Endothelial cell (in vitro differentiated cells): ENCODE measurements around the gene C6orf120. TPM values are rescaled to one million over a fixed set of nuclear protein-coding genes. Genes with fewer than 3 reads are reported as not detected.

ENCODE experiments used
- DNase-seq: peaks from one replicate; pipeline ENCODE4 v3.0.0; 2021; ENCODE audit warnings: low spot score
- H3K27ac Mint-ChIP-seq: one replicate; pipeline ENCODE4 v1.8.0; 2021; ENCODE audit warnings: mixed read lengths, inconsistent platforms; ENCODE audit not compliant: unreplicated experiment
- H3K27me3 Mint-ChIP-seq: one replicate; pipeline ENCODE4 v1.8.0; 2021; ENCODE audit warnings: mild to moderate bottlenecking, moderate library complexity, mixed read lengths, inconsistent platforms; ENCODE audit not compliant: unreplicated experiment
- H3K36me3 Mint-ChIP-seq: one replicate; pipeline ENCODE4 v1.8.0; 2021; ENCODE audit warnings: mild to moderate bottlenecking, low read depth, mixed read lengths, inconsistent platforms; ENCODE audit not compliant: unreplicated experiment
- H3K4me1 Mint-ChIP-seq: one replicate; pipeline ENCODE4 v1.8.0; 2021; ENCODE audit warnings: mild to moderate bottlenecking, mixed read lengths, inconsistent platforms; ENCODE audit not compliant: unreplicated experiment
- H3K4me3 Mint-ChIP-seq: one replicate; pipeline ENCODE4 v1.8.0; 2021; ENCODE audit warnings: mild to moderate bottlenecking, mixed read lengths, inconsistent platforms; ENCODE audit not compliant: unreplicated experiment
- H3K9me3 Mint-ChIP-seq: one replicate; pipeline ENCODE4 v1.8.0; 2021; ENCODE audit warnings: mixed read lengths, inconsistent platforms; ENCODE audit not compliant: unreplicated experiment
- CTCF ChIP-seq: fragments of 200-600 bp; sonication (generic); IDR thresholded peaks from one replicate; pipeline ENCODE4 v1.5.0; 2021; ENCODE audit warnings: antibody characterized with exemption; ENCODE audit not compliant: unreplicated experiment
- total RNA-seq: library from RNA; stranded (reverse); fragmentation: NEBNext Ultra II Directional; extraction: Animal tissue kit (Norgen Biotek cat#: 25700); gene quantifications from one replicate; pipeline ENCODE4 v1.2.1, GENCODE V29; 2021; ENCODE audit not compliant: unreplicated experiment

Gene C6orf120
- total RNA-seq, 1 donor from 2014 or later: 34.2 TPM

DNA sequence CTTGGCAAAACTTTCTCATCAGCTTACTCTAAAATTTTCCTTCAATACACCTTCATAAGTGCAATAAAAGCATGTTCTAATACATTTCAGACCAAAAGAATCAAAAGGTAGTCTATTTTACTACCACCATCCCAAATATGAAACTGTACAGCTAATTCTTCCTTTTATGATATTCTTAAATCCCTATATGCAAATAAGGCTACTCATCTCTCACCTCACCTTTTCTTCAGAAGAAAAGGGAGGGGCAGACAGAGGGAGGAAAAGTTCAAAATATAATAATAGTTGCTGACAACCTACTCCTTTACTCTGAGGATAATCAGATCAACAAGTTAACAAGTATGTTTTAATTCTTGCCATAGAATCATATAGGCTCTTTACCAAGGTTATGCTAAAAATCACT is 7.4 kb downstream of the C6orf120 start:
- Mint-ChIP-seq H3K9me3 (no peaks in the 10 kb centered on the region), H3K4me3 (no peak overlapping the region), H3K27ac (no peak overlapping the region), H3K36me3 (no peaks in the 10 kb centered on the region), H3K4me1 (peaks cover under 1% of the 10 kb centered on the region), H3K27me3 (no peaks in the 10 kb centered on the region)
- no peak for TF ChIP-seq CTCF
- no peak for DNase-seq

DNA sequence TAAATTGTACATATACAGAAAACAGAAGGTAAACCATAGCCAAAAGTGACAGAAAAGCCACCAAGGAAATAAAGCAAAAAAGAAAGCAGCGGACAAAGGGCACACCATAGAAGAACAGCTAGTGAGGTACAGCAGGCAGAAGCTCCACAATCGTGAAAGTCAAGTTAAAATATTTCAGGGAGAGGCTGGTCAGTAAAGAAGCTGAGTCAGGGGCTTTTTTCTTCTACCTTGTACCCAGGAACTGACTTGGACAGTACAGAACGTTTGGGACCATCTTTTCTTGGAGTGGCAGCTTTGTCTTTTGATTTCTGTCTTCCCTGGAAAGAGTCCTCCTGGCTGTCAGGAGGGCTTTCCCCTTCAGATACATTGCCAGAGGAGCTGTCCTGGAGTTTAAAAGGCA is 8.1 kb downstream of the C6orf120 start:
- no peaks in the 10 kb centered on the region for H3K4me1 Mint-ChIP-seq
- H3K27ac Mint-ChIP-seq: no peak overlapping the region
- no peaks in the 10 kb centered on the region for H3K27me3 Mint-ChIP-seq
- H3K4me3 Mint-ChIP-seq: no peak overlapping the region
- no peaks in the 10 kb centered on the region for H3K9me3 Mint-ChIP-seq
- no peaks in the 10 kb centered on the region for H3K36me3 Mint-ChIP-seq
- no peak for TF ChIP-seq CTCF
- no peak for DNase-seq

DNA sequence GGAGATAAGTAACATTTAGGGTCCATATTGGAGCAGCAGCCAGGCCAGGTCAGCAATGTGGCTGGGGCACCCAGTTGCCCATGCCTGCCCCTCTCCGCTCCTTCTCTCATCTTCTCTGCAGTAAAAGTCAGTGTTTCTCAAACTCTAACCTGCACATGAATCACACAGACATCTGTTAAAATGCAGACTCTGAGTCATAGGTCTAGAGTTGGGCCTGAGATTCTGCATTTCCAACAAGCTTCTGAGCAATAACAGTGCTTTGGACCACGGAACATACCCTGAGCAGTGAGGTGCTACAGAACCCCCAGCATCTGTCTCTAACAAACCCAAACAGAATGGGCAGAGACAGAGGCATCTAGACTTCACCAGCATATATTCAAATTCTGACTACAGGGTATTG is 12.3 kb downstream of the C6orf120 start:
- no peak for DNase-seq
- Mint-ChIP-seq H3K4me1 (no peaks in the 10 kb centered on the region), H3K9me3 (no peaks in the 10 kb centered on the region), H3K4me3 (no peak overlapping the region), H3K27me3 (no peaks in the 10 kb centered on the region), H3K27ac (no peak overlapping the region), H3K36me3 (peaks cover 5% of the 10 kb centered on the region)
- TF ChIP-seq CTCF: no peak

DNA sequence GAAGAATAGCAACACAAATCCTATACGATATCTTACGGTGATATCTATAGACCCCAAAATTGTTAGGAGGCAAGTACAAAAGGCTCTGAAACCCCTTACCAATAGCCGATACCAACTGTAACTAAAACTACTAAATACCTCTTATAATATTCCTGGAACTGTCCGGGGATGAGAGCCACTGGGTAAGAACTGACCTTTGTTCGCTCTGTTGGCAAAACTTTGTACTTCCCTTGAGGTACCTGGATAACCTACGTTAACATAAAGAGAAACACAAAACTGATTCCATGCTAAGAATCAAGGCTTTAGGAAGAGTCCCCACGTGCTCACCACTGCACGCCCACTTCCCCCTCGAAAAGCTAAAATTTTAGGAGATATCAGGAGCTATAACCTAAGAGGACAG is 12.7 kb downstream of the C6orf120 start:
- Mint-ChIP-seq H3K36me3 (peaks cover 5% of the 10 kb centered on the region), H3K4me1 (no peaks in the 10 kb centered on the region)
- no peak for TF ChIP-seq CTCF

DNA sequence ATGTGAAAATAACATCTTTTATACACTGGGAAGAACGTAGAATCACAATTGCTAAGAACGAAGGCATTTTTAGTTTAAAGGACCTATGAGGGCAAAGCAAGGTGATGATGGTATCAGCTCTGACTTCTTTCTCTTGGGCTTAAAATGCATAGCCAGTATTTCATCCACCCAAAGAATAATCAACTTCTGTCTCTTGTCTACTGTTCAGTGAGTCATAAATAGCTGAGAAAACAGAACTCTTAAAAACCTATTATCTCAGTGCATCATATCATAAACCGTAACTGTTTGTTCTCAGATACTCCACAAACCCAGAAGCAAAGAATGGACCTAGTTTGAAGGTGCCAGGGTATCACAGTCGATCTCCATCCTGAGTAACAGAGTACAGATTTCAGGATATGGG is 17.2 kb downstream of the C6orf120 start:
- no peak for TF ChIP-seq CTCF
- H3K4me3 Mint-ChIP-seq: no peak overlapping the region
- H3K9me3 Mint-ChIP-seq: no peaks in the 10 kb centered on the region
- peaks cover 2% of the 10 kb centered on the region for H3K27me3 Mint-ChIP-seq
- peaks cover 4% of the 10 kb centered on the region for H3K4me1 Mint-ChIP-seq
- H3K36me3 Mint-ChIP-seq: peaks cover 5% of the 10 kb centered on the region
- DNase-seq: no peak
- H3K27ac Mint-ChIP-seq: no peak overlapping the region

More for the DNA sequence above, 12.7 kb downstream of the C6orf120 start:
- DNase-seq: no peak
- no peaks in the 10 kb centered on the region for H3K27me3 Mint-ChIP-seq
- no peaks in the 10 kb centered on the region for H3K9me3 Mint-ChIP-seq
- no peak overlapping the region for H3K27ac Mint-ChIP-seq
- H3K4me3 Mint-ChIP-seq: no peak overlapping the region
